Stimulated activated CD4-positive, alpha-beta T cell treated with anti-CD3 and anti-CD28 coated beads, Interleukin-4, amount 100 ng/mL, for 4 hours (primary cell): Measurements from ENCODE around the gene SLC39A9.
A peak's percentile ranks its signal among the peaks of the same experiment; 100 is the strongest.

Experiments used
- DNase-seq, 2 experiments: peaks; one replicate each; pipeline ENCODE4 v3.0.0-alpha.2; 2020

SLC39A9 gene

DNA sequence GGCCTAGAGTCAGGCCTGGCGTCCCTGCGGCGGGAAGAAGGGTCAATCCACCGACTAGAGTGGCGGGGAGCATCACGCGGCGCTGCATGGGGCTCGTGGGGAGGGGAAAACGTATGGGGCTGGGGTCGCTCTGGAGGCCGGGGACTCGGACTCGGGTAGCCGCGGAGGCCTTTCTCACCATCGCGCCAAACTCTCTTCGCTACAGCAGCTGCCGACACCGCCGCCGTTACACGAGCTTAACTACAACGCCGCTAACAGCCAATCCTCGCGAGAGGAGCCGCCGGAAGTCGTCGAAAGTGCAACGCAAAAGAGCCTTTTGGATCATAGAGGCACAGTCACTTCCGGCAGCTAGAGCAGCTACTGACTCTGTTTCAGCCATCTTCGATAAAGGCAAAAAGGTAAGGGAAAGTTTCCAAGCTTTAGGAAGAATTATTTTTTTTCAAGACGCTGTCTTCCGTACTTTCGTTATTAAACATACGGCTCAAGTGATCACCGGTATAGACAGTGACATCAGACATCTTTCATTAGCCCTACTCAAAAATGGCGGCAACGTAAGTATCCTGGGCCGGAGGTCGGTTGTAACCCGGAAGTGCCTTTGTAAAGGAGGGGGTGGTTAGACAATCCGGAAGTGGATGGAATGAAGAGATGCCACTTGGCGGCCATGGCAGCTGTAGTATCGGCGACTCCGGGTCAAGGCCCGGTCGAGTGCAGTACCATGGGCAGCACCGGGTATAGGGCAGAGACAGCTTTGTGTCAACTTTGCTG is at the start of gene SLC39A9, which contains the start of gene ERH:
SLC39A9 (plus strand) TSS at position 640 of the 765 bp plus-strand sequence. CDS start 678 bp downstream, outside the sequence.
ERH (minus strand) TSS at position 247 of the 765 bp plus-strand sequence; CDS start at position 181, 66 bp downstream.
- DNase-seq = peak; percentile 89 to 94

- DNase-seq = no peak
Observed at GRCh38 chr14:69349091-69349777, 49.3 kb upstream of the SLC39A9 start.

GRCh38 chr14:69350892-69351291 is 47.6 kb upstream of the SLC39A9 start:
- no peak for DNase-seq

- no peak for DNase-seq
Observed at GRCh38 chr14:69351385-69351784, 47.1 kb upstream of the SLC39A9 start.

- no peak for DNase-seq
Observed at GRCh38 chr14:69351911-69352310, 46.6 kb upstream of the SLC39A9 start.

GRCh38 chr14:69353168-69353567 is 45.3 kb upstream of the SLC39A9 start:
- DNase-seq = no peak

DNA sequence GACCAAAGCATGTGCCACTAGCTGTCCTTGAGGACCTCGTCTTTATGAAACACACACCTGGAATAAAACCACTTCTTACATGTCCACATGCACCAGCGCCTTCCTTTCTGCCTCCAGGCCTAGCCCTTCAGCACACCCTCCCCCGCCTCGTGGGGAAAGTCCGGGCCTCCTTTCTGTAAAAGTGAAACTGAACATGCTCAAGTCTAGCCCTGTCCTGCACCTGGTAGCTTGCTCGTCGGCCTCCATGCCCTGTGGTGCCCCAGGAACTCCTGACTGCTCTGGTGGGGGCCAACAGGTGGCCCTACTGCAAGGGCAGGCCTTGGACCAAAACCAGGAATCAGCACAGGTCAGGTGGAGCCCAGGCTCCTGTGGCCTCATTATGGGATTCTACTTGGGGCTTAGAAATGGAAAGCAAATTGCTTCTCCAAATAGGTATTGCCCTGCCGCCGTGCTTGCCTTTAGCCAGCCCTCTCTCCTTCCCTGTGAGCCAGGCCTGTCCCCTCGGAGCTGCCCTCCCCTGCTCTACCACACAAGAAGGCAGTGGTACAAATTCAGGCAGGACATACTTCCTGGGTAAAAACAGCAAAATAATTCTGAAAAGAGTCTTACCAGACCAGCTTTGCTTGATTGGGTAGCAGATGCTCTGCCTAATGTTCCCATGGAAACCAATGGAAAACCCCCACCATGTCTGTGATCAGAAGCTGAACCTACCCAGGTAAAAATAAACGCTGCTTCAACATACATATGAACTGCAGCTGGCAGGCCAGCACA is 43.9 kb upstream of the SLC39A9 start:
- peak; percentile 59 to 66 for DNase-seq

- no peak for DNase-seq
Observed at GRCh38 chr14:69355154-69355597, 43.3 kb upstream of the SLC39A9 start.

DNA sequence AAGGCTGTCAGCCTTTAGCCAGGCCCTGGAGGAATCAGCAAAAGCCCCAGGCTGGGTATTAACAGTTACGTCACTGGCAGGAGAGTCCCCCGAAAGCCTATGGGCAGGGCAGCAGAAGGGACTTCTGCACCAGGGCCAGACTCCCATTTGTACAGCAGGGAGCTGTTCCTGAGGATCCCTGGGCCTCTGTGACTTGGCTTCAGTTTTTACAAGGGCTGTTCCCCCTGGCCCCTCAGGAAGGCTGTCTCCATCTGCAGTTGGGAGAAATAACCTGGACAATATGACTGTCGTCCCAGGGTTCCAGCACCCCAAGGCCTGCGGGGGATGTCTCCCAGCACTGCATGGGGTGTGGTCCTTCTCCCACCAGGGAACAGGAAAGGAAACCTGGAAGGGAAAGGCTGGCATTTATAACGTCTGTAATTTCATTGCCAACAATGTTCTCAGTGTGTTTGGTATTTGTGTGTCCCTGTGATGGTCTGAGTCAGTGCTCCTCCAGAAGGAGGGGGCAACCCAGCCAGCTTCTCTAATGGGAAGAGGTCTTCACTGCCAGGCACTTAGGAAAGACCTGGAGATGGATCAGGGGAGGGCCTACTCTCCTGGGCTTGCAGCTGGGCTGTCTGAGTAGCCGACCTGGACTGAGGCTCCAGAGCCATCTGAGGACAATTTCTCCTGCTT is 42.7 kb upstream of the SLC39A9 start:
- no peak for DNase-seq

GRCh38 chr14:69356903-69357543 is 41.5 kb upstream of the SLC39A9 start:
- no peak for DNase-seq

- no peak for DNase-seq
Observed at GRCh38 chr14:69357544-69358200, 40.8 kb upstream of the SLC39A9 start.

DNA sequence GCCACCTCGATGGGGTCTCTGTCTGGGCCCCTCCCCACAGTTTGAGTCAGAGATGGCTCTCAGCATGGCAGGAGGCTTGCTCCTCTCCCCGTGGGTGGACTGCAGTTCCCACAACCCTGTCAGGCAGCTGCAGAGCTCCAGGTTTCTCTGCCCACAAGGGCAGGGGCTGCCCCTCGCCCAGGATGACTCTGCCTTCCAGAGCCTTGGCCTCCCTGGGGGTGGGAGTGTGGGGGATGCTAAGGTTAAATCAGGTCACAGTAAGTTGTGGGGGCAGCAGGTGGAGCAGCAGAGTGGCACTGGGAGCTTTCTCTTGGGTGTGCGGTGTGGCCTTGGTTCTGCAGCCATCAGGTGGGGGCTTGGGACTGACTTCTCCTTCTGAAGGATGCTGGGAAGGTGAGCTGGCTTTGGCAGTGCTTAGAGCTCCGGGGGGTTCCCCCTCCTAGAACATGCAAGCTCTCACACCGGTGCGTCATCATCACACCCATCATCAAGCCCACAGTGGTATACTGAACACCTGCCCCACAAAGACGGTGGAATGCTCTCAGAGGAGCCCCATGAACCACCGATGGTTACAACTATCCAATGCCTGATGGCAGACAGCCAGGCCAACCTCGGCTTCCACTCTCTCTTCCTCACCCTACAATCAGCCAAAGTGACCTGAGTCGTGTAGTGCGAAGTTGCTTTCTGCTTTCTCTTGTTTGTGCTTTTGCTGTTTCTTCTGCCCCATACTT is 40.1 kb upstream of the SLC39A9 start:
- DNase-seq = peak; percentile 8 to 12

DNA sequence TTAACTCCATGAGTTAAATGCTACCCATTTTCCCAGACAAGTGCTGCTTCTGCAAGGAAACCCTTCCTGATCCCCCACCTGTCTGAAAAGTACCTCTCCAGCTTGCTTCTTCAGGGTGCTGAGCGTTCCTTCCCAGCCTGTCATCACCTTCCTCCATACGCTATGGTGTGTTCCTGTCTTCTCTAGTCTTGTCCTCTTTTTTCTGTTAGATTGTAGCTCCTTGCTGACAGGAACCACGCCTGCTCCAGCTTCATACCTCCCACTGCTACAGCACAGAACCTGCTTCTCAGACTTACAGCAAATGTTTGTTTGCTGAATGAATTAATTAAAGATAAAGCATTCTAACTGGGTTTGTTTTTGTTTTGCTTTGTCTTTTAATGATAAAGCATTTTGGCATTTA is 39.5 kb upstream of the SLC39A9 start:
- DNase-seq = no peak

GRCh38 chr14:69360438-69361108 is 37.9 kb upstream of the SLC39A9 start:
- DNase-seq = no peak

GRCh38 chr14:69363055-69363454 is 35.4 kb upstream of the SLC39A9 start:
- no peak for DNase-seq

GRCh38 chr14:69363964-69364363 is 34.5 kb upstream of the SLC39A9 start:
- DNase-seq = no peak

DNA sequence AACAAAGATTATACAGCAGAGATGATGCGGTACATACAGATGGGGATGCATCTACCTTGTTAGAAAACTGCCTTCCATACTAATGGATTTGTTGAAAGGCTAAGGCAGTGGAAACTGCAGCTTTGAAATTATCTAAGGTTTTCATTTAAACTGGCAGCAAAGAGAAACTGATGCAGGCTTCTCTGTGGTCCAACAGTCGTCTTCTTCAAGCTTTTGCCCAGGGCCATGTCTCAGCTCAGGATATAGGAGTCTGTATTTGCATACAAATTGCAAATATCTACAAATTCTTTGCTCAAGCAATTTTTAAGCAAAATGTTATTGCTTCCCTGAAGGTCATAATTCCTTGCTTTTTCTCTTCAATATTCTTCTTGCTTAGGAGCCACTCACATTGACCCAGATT is 34.1 kb upstream of the SLC39A9 start:
- DNase-seq = no peak

DNA sequence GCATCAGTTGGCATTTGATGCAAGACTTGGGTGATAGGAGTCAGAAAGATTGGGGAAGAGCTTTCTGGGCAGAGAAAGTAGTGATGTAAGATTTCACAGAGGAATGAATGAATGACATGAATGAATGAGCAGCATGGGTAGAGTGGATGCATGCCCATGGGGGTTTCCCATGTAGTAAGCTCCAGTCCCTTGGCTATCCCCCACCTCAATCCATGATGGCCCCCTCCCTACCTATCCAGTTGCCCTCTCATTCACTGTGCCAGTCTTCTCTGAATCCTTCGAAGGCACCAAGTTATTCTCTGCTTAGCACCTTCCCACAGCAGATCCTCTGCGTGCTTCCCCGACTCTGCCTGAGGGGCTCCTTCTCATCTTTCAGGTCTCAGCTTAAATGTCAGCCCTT is 32.4 kb upstream of the SLC39A9 start:
- no peak for DNase-seq

- no peak for DNase-seq
Observed at GRCh38 chr14:69366761-69367160, 31.7 kb upstream of the SLC39A9 start.

- no peak for DNase-seq
Observed at GRCh38 chr14:69368381-69368780, 30.1 kb upstream of the SLC39A9 start.
